CD4-positive, alpha-beta T cell (primary cell): Measurements from ENCODE around the gene PRPF40A. TPM values are rescaled to one million over a fixed set of nuclear protein-coding genes. Genes with fewer than 3 reads are reported as not detected.
"Not testable (repeated sequence)": the region's sequence is repeated elsewhere in the genome, so short reads cannot be mapped to it uniquely, and the experiment has no call there.

Experiments
- ATAC-seq: fragments of 200-7000 bp; cut with Tn5 transposase; one replicate; pipeline ENCODE4 v1.10.0; 2022; ENCODE audit warnings: mild to moderate bottlenecking; ENCODE audit not compliant: poor library complexity
- CTCF ChIA-PET: fragments of 350-600 bp; sonication (Branson Sonifier 250); formaldehyde crosslinking; loops from one replicate; lab custom pipeline; 2021; ENCODE audit warnings: antibody characterized with exemption, inconsistent platforms; lab: Charles Lee
- POLR2A ChIA-PET: fragments of 350-600 bp; sonication (Branson Sonifier 250); formaldehyde crosslinking; loops from one replicate; lab custom pipeline; 2021; ENCODE audit warnings: antibody characterized with exemption, inconsistent platforms; lab: Charles Lee
- DNase-seq, 14 experiments: peaks; one replicate each; pipeline ENCODE4 v3.0.0-alpha.2; 2013 to 2020; ENCODE audit warnings: mixed read lengths in 2 of 14
- H3K27ac ChIP-seq, 2 donors: one replicate each; pipeline versions ENCODE4 v1.5.1 to v1.7.0; 2013; ENCODE audit warnings: low read length in 2 of 2, low read depth in 1 of 2, mild to moderate bottlenecking in 1 of 2
- H3K27me3 ChIP-seq, 2 experiments: 1 replicate in 1 of 2; 2 replicates in 1 of 2; pipeline versions ENCODE4 v1.6.1 to v1.7.0; 2013; ENCODE audit warnings: low read length in 2 of 2, control low read depth in 1 of 2, mild to moderate bottlenecking in 1 of 2, moderate library complexity in 1 of 2; ENCODE audit not compliant: insufficient read depth in 2 of 2, control insufficient read depth in 1 of 2
- H3K36me3 ChIP-seq: one replicate; pipeline ENCODE4 v1.6.1; 2013; ENCODE audit warnings: low read length, control low read depth; ENCODE audit not compliant: insufficient read depth
- H3K4me1 ChIP-seq: one replicate; pipeline ENCODE4 v1.6.1; 2013; ENCODE audit warnings: low read length, control low read depth; ENCODE audit not compliant: insufficient read depth
- H3K4me3 ChIP-seq: one replicate; pipeline ENCODE4 v1.5.1; 2013; ENCODE audit warnings: mild to moderate bottlenecking, low read length, moderate library complexity
- H3K9me3 ChIP-seq, 2 experiments: 1 replicate in 1 of 2; 2 replicates in 1 of 2; pipeline versions ENCODE4 v1.6.1 to v1.7.0; 2013; ENCODE audit warnings: low read length in 2 of 2, mild to moderate bottlenecking in 2 of 2, control low read depth in 1 of 2, moderate library complexity in 1 of 2; ENCODE audit not compliant: control insufficient read depth in 1 of 2, insufficient read depth in 1 of 2
- H3K27ac Mint-ChIP-seq: one replicate; pipeline ENCODE4 v1.8.0; 2020; ENCODE audit warnings: mixed read lengths
- H3K27me3 Mint-ChIP-seq: one replicate; pipeline ENCODE4 v1.8.0; 2021; ENCODE audit warnings: mixed read lengths
- H3K36me3 Mint-ChIP-seq: one replicate; pipeline ENCODE4 v1.8.0; 2021; ENCODE audit warnings: low read depth, mixed read lengths
- H3K4me1 Mint-ChIP-seq: one replicate; pipeline ENCODE4 v1.8.0; 2021; ENCODE audit warnings: low read depth, mixed read lengths
- H3K4me3 Mint-ChIP-seq: one replicate; pipeline ENCODE4 v1.8.0; 2020; ENCODE audit warnings: mild to moderate bottlenecking, mixed read lengths
- H3K9me3 Mint-ChIP-seq: one replicate; pipeline ENCODE4 v1.8.0; 2020; ENCODE audit warnings: mixed read lengths
- CTCF ChIP-seq: fragments of 200-600 bp; IDR thresholded peaks from one replicate; pipeline ENCODE4 v1.8.0; 2022; ENCODE audit warnings: antibody characterized with exemption, mild to moderate bottlenecking
- intact Hi-C, 2 experiments: fragments of 100-400 bp; cut with DNase I in 1 of 2; cut with micrococcal nuclease in 1 of 2; formaldehyde crosslinking; loops; one replicate each; pipeline versions ENCODE4 v1.15.1 to v1.9.0; 2023 to 2025; cut with DNase I, micrococcal nuclease
- total RNA-seq, 174 experiments: library from RNA in 2 of 174; stranded (reverse) in 2 of 174; gene quantifications; one replicate each; pipeline ENCODE4 v1.2.3 and lab custom pipeline; 2021 to 2026

The PRPF40A gene
- total RNA-seq, 2 experiments from 2014 or later = 146 to 148 TPM

- H3K9me3 Mint-ChIP-seq = no peaks in the 10 kb centered on the region
- H3K36me3 ChIP-seq = peaks cover 11% of the 10 kb centered on the region
- no peak overlapping the region for H3K27ac ChIP-seq
- H3K4me3 ChIP-seq = no peak overlapping the region
- ChIA-PET CTCF (no interaction called here), POLR2A (interaction anchor here (1.5 kb wide), 1 partner anchor 24 kb away, joined by 5 read pairs; the partner anchor contains the start of gene PRPF40A)
- TF ChIP-seq CTCF = peak; percentile 96
- no peak overlapping the region for H3K27ac Mint-ChIP-seq
- peaks cover 14% of the 10 kb centered on the region for H3K4me1 Mint-ChIP-seq
- no peak overlapping the region for H3K4me3 Mint-ChIP-seq
- H3K4me1 ChIP-seq = no peaks in the 10 kb centered on the region
- H3K9me3 ChIP-seq = no peaks in the 10 kb centered on the region
- peaks cover 60% of the 10 kb centered on the region for H3K36me3 Mint-ChIP-seq
- H3K27me3 ChIP-seq = no peaks in the 10 kb centered on the region
- ATAC-seq (peak; percentile 94), DNase-seq (peak in 3 of 14 experiments; percentile 67 to 69 (median 68))
- H3K27me3 Mint-ChIP-seq = no peaks in the 10 kb centered on the region
- intact Hi-C loops = loop anchor here (5.0 to 10.0 kb wide), 3 partner anchors 704 to 736 kb away; partner anchors contain the start of gene RPRM (in 2 of the 2)
Measured at GRCh38 chr2:152740743-152741328, 23.6 kb upstream of the PRPF40A start.

GRCh38 chr2:152739705-152740104, 22.4 kb upstream of the PRPF40A start:
- H3K4me1 Mint-ChIP-seq, H3K27ac Mint-ChIP-seq, H3K9me3 ChIP-seq, CTCF ChIA-PET, H3K4me1 ChIP-seq, H3K4me3 ChIP-seq, H3K9me3 Mint-ChIP-seq, ATAC-seq, H3K27ac ChIP-seq, H3K4me3 Mint-ChIP-seq, DNase-seq, H3K27me3 Mint-ChIP-seq, H3K27me3 ChIP-seq: not testable (repeated sequence)
- H3K36me3 Mint-ChIP-seq = peaks cover 56% of the 10 kb centered on the region
- H3K36me3 ChIP-seq = peaks cover 15% of the 10 kb centered on the region
- intact Hi-C loops = loop anchor here (5.0 to 10.0 kb wide), 3 partner anchors 702 to 738 kb away; partner anchors contain the start of gene RPRM (in 2 of the 2)
- POLR2A ChIA-PET = interaction anchor here (1.5 kb wide), 1 partner anchor 23 kb away, joined by 5 read pairs; the partner anchor contains the start of gene PRPF40A

GRCh38 chr2:152738438-152738837, 21.2 kb upstream of the PRPF40A start:
- Mint-ChIP-seq H3K4me3 (no peak overlapping the region), H3K9me3 (no peaks in the 10 kb centered on the region), H3K27ac (no peak overlapping the region), H3K27me3 (no peaks in the 10 kb centered on the region), H3K36me3 (peaks cover 49% of the 10 kb centered on the region), H3K4me1 (peaks cover 6% of the 10 kb centered on the region)
- DNase-seq (no peak), ATAC-seq (no peak)
- Histone ChIP-seq H3K4me1 (no peaks in the 10 kb centered on the region), H3K36me3 (peaks cover 15% of the 10 kb centered on the region), H3K4me3 (no peak overlapping the region), H3K9me3 (no peaks in the 10 kb centered on the region), H3K27me3 (no peaks in the 10 kb centered on the region), H3K27ac (no peak overlapping the region)
- ChIA-PET CTCF (no interaction called here), POLR2A (no interaction called here)
- no peak for TF ChIP-seq CTCF
- intact Hi-C loops = no loop called here

GRCh38 chr2:152737509-152737908, 20.2 kb upstream of the PRPF40A start:
- CTCF ChIA-PET, H3K4me1 ChIP-seq, H3K4me3 Mint-ChIP-seq, H3K27me3 ChIP-seq, H3K27me3 Mint-ChIP-seq, H3K9me3 ChIP-seq, H3K27ac ChIP-seq, H3K9me3 Mint-ChIP-seq, H3K4me1 Mint-ChIP-seq, intact Hi-C loops, ATAC-seq, DNase-seq, POLR2A ChIA-PET, H3K4me3 ChIP-seq, H3K27ac Mint-ChIP-seq: not testable (repeated sequence)
- peaks cover 43% of the 10 kb centered on the region for H3K36me3 Mint-ChIP-seq
- H3K36me3 ChIP-seq = peaks cover 15% of the 10 kb centered on the region
